GM21367 (cell line): Measurements from ENCODE around the gene ABHD4.
"Not testable (repeated sequence)": the region's sequence is repeated elsewhere in the genome, so short reads cannot be mapped to it uniquely, and the experiment has no call there.

ENCODE experiments used
- ATAC-seq: cut with Tn5 transposase; IDR thresholded peaks from one replicate; pipeline ENCODE4 v1.9.1; 2021; ENCODE audit not compliant: unreplicated experiment

The ABHD4 gene

DNA sequence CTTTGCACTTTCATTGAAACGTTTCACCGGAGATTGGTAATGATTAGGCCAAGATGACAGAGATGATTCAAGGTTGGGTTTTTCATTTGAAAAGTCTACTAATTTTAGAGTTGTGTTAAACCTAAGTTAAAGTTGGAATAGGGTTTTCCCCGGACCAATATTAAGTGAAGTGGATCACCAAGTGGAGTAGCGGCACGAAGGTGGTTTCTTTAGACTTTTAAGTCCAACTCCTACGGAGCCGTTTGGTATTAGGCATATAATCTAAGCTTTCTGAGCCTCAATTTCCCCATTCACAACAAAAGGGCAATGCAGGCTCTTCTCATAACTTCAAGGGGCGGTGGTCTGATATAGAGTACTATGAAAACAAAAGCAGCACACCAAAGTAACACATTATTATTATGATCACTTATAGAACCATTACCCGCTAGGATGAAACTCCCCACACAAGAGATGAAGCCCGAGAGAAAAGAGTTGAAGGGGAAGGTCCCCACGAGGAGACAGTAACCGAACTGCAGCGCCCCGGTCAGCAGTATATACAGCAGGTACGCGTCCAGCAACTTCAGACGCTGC lies 9.5 kb upstream of the ABHD4 start:
- no peak for ATAC-seq

DNA sequence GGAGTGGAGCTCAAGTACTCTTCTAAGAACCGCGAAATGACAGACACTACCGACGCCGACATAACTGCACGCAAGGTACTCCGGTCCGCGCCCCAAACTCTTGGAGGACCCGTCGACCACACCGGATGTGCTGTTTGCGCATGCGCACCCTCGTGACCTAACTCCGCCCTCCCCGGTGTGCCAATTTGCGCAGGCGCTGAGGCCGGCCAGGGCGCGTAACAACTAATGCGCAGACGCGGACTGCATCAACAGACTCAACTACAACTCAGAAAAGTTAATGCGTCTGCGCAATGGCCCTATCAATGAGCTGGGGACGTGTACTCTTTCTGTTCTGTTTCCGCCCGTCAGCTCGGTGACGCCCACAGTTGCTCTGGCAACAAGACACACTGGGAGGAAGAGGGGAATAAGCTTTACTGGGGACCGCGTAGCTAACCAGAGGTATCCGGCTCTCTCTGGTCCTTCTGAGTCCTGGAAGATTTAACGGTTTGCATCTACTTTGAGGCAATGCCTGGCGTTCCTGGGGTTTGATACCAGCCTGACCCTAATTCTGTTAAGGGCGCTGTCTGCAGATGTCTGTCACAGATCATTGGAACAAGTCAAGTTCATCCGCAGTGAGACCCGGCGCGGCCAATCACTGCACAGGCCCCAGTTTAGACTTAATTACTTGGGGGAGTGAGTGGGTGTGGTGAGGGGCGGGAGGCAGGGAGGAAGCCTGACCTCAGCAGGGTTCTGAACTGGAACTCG lies 8.8 kb upstream of the ABHD4 start, which contains the start of gene DAD1:
DAD1 (minus strand) TSS at position 129 of the 744 bp plus-strand sequence; CDS start at position 62, 67 bp downstream.
- peak; percentile 83 for ATAC-seq

DNA sequence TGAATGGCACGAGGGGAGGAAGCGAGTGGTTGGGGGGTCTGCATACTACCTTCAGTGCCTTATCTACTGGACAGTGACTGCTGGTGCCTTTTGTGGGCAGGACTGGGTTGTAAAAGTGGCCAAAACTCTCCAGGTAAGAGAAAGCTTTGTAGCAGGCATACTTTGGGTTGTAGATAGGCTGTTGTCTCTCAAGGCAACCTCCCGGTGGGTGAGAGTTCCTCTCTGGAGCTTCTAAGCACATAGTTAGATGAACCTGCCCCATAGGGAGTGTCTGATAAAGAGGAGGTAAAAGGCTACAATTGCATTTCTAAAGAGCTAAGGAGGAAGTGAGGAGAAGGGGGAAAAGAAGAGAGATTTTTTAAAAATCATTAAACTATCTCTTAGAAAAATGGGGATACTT lies 4.9 kb upstream of the ABHD4 start:
- ATAC-seq = no peak

DNA sequence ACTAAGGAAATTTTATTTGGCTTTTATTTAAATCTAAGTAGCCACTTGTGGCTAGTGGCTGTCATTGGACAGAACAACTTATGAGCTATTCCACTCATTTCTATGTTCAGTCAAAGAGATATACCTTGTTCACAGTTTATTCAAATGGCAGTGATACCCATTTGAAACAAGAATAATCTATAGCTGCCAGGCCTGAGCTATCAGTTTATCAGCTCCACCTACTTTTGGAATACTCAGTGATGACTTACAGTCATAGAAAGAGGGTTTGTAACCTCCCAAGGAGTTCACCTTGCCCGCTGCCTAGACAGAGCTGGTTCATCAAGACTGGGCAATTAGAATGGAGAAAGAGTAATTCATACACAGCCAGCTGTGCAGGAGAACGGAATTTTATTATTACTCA lies 4.5 kb upstream of the ABHD4 start:
- ATAC-seq = no peak

DNA sequence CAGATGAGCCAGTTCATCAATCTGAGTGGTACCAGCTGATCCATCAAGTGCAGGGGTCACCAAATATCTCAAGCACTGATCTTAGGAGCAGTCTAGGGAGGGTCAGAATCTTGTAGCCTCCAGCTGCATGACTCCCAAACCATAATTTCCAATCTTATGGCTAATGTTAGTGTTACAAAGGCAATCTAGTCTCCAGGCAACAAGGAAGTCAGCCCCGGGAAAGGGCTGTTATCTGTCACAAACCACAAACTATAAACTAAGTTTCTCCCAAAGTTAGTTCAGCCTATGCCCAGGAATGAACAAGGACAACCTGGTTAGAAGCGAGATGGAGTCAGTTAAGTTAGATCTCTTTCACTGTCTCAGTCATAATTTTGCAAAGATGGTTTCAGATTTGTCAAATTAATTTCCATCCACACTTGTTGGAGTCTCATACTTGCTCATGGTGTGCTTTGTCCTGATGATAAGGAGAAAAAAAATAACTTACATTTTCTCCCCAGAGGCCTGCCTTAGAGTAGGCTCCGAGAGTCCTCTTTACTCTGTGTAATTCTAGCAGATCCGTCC lies 3.9 kb upstream of the ABHD4 start:
- ATAC-seq = no peak

DNA sequence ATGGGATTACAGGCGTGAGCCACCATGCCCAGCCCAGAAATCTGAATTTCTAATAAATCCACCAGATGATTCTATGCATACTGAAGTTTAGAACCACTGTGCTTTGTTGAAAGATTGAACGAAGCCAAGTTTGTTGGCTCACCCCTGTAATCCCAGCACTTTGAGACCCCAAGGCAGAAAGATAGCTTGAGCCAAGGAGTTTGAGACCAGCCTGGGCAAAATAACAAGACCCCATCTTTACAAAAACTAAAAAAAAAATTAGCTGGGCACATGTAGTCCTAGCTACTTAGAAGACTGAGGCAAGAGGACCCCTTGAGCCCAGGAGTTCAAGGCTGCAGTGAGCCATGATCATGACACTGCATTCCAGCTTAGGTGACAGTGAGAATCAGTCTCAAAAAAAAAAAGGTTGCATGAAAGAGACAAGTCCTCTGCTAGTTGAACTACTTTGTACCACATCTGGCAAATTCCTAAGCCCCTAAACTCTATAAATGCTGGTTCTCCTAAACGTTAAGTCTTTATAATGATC lies 1.7 kb upstream of the ABHD4 start:
- no peak for ATAC-seq

DNA sequence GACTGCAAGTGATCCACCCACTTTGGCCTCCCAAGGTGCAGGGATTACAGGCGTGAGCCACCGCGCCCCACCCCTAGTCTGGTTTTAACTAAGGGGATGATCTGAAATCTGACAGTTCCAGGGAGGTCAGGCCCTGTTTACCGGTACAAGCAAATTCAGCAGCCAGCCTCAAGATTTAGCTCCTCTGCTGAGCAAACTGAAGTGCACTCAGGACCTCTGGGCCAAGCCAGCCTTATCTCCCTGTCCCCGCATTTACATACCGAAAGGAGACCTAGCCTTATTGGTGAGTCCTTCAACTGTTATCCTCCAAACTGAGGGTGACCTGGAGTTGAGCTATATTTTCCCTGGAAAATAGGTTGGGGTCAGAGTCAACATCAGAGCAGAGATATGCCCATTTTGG lies 835 bp upstream of the ABHD4 start:
- no peak for ATAC-seq

DNA sequence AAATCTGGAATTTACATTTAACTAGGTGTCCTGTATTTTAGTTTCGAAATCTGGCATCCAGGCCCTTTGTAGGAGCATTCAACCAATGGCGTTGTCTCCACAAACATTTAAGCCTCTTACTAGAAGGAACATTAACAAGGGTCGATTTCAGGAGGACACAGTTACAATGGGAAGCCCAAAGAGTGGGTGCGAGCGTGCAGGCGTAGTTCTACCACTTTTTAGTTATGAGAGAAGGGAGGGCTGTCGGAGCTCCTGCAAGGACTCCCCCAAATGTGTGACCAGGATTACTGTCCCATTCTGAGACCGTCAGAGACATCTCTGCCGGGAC lies 365 bp upstream of the ABHD4 start:
- peak; percentile 22 for ATAC-seq

DNA sequence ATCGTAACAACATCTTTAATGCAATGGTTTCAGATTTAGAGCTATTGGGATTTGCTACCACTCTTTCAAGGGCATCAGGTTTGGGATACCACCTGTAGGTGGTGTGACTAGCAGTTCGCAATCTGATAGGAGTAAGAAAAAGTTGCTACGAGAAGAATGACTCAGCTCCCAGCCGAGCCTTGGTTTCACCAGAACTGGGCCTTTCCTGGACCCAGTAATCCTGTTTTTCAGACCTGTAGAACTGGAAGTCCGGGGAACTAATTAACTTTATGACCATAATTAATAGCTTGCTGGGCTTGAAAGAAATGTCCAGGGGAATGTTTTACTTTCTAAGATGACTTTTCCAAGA lies 770 bp downstream of the ABHD4 start:
- no peak for ATAC-seq

DNA sequence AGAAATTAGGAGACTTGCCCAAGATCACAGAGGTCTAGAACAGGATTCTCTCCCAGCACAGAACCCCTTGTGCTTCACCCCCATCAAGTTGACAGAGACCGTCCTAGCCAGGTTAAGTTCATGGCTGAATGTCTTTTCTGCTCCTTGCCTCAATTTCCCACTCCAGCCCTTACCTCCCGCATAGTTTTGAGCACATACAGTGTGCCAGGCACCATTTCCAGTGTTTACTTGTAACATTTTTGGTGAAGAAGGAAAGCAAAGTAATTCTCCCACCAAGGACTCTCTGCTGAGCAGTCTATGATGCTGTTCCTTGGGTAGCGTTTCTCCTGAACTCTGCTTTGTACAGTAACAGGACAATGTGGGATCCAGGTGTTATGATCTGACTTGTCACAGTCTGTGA lies 1.2 kb downstream of the ABHD4 start:
- ATAC-seq = no peak

DNA sequence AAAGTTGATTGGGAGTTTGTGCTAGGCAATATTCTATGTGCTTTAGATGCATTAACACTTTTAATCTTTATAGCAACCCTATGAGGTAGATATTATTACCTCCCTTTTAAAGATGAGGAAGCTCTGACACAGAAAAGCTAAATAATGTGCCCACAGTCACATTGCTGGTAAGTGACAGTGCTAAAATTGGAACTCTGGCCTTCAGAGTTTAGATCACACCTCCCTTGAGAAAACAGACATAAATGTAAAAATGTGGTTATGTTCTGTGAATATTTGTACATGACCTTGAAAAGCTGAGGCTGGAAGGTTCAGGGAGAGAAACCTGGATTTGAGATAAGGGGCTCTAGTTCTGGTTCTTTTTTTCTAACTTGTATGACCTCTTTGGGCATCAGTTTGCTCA lies 1.9 kb downstream of the ABHD4 start:
- ATAC-seq = no peak

DNA sequence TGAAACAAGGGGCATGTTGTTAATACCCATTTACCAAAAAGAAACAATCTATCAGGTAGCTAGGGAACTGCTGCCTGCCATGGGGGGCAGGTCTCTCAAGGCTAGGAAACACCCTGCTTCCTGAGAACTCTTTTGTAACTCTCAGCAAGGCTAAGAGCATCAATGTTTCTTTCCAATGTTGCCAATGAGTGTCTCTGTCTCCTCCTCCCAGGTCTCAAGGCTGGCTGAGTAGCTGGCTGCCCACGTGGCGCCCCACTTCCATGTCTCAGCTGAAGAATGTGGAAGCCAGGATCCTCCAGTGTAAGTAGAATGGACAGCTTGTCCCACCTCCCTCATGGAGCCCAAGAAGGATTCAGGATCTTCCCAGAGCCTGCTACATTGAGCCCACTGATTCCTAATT lies 3.4 kb downstream of the ABHD4 start:
- no peak for ATAC-seq

DNA sequence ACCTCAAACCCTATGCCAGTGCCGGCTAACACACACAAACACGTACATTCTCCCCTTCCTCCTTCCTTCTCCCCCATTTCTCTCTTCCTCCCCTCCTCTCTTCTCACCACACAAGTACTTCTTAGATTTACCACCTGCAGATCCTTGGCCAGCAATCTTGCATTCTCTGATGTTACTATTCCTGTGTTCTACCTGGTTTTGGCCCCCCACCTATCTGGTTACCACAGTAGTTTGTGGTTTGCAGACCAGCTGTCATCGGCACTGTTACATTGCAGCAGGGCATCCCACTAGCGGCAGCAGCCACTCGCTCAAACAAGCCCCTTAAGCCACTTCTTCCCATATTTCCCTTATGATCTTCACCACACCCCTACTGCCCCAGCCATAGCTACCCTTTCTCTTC lies 3.9 kb downstream of the ABHD4 start:
- no peak for ATAC-seq

DNA sequence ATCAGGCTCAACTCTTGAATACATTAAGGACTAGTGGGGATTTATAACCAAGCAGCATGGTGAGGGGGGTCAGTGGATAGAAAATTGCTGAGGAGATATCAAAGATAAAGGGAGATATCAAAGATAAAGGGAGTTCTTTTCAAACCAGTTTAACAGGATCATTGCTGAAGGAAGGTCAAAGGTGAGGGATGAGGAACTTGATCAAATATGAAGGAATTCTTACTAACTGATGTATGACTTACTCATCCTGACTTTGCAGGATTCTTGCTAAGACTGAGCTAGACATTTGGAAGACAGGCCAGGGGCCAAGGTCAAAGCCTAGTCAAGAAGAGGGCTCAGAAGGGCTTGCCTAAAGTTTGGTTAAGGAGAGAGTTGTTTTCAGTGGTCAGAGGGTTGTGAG lies 4.8 kb downstream of the ABHD4 start:
- no peak for ATAC-seq

DNA sequence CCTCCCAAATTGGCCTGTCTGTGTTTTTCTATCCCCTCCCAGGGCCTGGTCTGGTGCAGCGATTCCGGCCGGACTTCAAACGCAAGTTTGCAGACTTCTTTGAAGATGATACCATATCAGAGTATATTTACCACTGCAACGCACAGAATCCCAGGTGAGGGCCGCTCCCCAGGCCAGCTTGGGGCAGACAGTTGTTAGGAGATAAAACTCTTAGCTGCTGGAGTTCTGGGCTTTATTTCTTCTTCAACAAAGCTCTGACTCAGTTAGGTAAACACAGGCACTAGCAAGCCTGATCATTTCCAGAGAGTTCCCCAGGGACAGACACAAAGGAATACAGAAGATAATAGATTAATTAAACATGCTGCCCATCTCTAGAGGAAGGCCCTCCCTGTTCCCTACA lies 8.3 kb downstream of the ABHD4 start:
- no peak for ATAC-seq

DNA sequence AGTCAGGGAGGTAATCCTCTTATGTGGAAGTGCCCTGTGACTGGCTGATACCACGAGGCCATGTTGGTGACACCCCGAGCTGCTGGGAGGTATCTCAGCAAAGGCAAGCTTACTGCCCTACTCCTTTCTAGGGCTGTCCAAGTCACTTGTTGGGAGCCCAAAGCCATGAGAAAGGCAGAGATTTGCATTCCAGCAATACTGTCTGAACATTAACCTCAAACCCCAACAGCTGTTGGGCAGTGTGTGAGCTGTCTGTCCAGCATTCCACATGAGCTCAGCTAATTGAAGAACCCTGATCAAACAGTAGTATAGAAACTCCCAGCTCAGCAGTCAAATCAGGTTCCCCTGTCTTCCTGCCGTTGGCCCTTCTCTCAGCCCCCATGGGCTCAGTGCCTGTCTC lies 9.2 kb downstream of the ABHD4 start:
- no peak for ATAC-seq

DNA sequence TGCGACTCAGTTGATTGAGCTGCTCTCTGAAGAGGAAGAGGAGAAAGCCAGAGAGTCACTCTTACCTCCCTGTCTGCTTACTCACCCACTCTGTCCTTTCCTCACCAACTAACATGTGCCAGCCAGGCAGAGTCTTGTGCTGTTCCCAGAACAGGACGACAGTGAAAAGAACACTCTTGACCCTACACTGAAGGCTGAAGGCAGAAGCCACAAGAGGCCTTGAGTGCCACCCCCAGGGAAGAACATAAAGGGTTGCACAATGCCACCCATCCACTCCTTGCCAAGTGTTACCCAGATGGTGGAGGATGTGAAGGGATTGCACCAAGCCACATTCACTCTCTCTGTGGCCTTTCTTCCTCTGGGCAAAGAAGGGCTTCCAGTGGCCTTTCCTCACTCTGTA lies 12.8 kb downstream of the ABHD4 start:
- ATAC-seq = no peak

DNA sequence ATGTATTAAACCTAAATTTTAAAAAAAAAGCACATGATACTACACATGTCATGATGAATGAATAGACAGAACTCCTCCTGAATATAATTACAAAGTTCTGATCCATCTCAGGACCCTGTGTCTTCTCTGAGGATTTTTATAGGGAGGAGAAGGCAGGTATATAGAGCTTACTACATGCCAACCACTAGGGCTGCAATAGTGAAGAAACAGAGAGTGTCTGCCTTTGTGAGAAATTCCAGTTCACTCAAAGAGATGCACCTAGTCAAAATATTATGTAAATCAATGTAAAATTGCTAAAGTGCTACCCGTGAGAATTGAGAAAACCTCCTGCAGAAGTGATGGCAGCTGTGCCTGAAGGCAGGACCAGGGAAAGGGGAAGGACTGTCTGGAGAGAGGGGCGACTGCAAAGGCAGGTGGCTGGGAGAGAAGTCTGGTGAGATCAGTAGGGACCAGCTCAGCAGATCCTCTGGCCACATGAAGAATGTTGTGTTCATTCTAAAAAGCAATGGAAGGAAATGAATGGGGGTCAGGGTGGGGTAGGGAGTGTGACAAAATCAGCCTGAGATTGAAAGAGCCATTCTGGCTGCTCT lies 15.1 kb downstream of the ABHD4 start:
- no peak for ATAC-seq

DNA sequence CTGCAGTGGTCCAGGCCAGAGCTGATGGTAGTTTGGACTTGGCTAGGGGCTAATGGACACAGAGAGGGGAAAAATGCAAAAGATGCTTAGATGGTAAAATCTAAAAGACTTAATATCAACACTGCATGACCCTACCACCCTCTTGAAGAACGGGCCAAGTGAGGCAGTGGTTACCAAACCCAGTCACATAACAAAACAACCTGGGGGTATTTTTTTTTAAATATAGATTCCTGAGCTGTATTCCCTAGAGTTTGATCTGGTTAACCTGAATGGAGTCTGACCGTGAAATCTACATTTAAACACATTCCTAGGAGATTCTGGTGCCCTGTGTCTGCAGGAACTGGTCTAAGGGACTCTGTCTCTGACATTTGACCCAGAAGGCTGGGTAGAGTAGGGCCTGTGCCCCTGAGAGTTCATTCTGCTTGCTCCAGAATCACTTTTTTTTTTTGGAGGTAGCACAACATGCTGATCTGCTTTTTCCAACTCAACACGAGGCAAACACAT lies 15.7 kb downstream of the ABHD4 start:
- no peak for ATAC-seq

DNA sequence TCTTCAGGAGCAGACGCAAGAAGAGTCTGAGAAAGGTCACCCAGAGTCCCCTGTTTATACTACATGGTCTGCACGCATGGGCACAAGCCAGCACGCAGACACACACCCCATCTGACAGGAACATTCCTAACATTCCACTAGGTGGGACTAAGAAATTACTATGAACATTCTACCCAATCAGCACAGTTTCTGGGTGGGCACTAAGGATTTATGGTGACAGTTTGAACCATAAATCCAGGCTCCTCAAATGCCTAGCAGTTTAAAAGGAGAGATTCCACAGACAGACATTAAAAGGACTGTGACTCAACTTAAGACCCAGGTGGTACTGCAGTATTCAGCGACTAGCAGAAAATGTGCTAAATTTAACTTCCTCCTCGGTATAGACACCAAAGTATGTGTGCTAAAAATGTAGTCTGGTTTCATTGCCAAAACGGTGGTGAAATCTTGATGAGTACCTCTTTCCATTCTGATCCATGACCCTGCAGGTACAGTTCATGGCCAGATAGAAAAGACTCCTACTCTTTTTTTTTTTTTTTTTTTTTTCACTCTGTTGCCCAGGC lies 16.2 kb downstream of the ABHD4 start:
- no peak for ATAC-seq

DNA sequence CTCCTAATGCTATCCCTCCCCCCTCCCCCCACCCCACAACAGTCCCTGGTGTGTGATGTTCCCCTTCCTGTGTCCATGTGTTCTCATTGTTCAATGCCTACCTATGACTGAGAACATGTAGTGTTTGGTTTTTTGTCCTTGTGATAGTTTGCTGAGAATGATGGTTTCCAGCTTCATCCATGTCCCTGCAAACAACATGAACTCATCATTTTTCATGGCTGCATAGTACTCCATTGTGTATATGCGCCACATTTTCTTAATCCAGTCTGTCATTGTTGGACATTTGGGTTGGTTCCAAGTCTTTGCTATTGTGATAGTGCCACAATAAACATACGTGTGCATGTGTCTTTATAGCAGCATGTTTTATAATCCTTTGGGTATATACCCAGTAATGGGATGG lies 17.7 kb downstream of the ABHD4 start:
- ATAC-seq = not testable (repeated sequence)

DNA sequence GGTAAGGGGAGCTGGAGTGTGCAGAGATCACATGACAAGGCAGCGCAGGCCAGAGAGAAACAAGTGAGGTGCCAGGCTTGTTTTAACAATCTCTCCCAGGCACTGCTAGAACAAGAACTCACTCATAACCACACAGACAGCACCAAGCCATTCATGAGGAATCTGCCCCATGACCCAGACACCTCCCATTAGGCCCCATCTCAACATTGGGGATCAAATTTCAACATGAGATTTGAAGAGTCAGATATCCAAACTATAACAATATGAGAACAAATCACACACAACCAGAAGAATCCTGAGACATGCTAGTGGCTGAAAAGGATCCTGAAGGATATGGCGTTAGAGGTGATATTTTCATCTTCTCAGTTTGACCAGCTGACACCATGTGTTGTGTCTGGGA lies 24.2 kb downstream of the ABHD4 start:
- no peak for ATAC-seq
